GM23248 (cell line): ENCODE data around the gene INS.

Experiments
- EZH2 ChIP-seq: fragments of 200-600 bp; sonication (generic); IDR thresholded peaks from 2 replicates; pipeline ENCODE4 v1.6.1; 2018; ENCODE audit warnings: antibody characterized with exemption, mild to moderate bottlenecking; ENCODE audit not compliant: insufficient read depth, poor library complexity, severe bottlenecking
- EZH2phosphoT487 ChIP-seq: fragments of 200-600 bp; sonication (generic); IDR thresholded peaks from 2 replicates; pipeline ENCODE4 v1.6.1; 2018; ENCODE audit warnings: antibody characterized with exemption, moderate library complexity, mild to moderate bottlenecking, low read depth; ENCODE audit not compliant: insufficient read depth

GRCh38 chr11:2135018-2135569, 25.9 kb downstream of the INS start:
- TF ChIP-seq EZH2 = no peak
- TF ChIP-seq EZH2phosphoT487 = no peak
